Measurements from ENCODE around the gene PDP2. TPM values are rescaled to one million over a fixed set of nuclear protein-coding genes. Genes with fewer than 3 reads are reported as not detected.

Gene PDP2
- polyA plus RNA-seq, 1 donor from 2014 or later, result 4.2 TPM

DNA sequence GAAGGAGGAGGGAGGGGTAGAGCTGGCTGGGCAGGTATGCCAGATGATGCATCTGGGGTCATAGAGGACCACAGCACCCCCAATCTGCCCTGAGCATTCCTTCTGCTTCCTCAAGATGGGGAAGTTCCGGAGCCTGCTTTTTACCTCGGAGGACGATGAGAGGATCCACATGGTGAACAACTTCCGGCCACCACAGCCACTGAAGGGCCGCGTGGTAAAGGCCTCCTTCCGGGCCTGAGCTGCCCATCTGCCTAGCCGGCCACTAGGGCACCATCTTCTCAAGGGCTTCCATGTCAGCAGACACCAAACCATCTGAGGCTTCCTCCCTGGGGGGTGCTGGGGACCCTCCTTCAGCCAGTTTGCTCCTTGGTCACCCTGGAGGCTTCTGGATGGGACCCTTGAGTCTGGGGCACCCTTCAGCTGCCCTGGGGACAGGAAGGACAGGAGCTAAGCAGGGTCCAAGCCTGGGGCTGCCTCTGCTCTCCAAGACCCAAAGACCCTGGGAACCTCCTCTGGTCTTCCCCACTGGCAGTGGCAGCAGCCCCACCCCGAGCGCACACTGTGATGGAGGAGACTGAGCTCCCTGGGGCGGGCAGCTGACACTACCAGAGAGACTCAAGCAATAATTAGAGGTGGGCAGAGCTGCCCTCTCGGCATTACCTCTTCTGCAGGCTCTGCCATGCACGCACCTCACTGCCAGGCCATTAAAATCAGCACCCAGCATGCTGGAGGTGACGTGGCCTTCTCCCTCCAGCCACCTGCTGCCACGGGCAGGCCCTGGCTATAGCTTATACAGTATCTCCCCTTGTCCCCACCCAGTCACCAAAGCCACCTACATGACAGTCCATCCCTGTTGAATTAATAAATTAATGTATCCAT is 26.8 kb upstream of the PDP2 start:
- Histone ChIP-seq H3K9me3 (ENCODE audit: low read length) (no peaks in the 10 kb centered on the region), H3K27ac (ENCODE audit: low read length) (no peak overlapping the region), H3F3A (ENCODE audit: insufficient read depth, low read length, poor library complexity, severe bottlenecking) (no peaks in the 10 kb centered on the region), H3K36me3 (ENCODE audit: insufficient read depth, low read length) (no peaks in the 10 kb centered on the region), H3K4me3 (ENCODE audit: low read length) (no peak overlapping the region), H4K20me1 (ENCODE audit: insufficient read depth) (no peaks in the 10 kb centered on the region), H3K27me3 (ENCODE audit: insufficient read depth, low read depth, low read length) (no peaks in the 10 kb centered on the region), H3K79me2 (replicated peaks; ENCODE audit: insufficient read depth, low read length) (no peaks in the 10 kb centered on the region), H2AFZ (ENCODE audit: low read depth, low read length) (no peak overlapping the region), H3K9me2 (ENCODE audit: insufficient read depth, low read length) (no peaks in the 10 kb centered on the region), H3K9ac (ENCODE audit: low read length) (no peak overlapping the region), H3K4me2 (ENCODE audit: low read length) (no peak overlapping the region)
- TF ChIP-seq POLR2AphosphoS5 (IDR thresholded peaks at IDR 0.05) (no peak), EZH2 (IDR thresholded peaks at IDR 0.05; ENCODE audit: borderline replicate concordance, insufficient read depth, low read length, poor library complexity, severe bottlenecking) (no peak), SMC3 (conservative IDR thresholded peaks at IDR 0.05; ENCODE audit: poor library complexity) (no peak), EP300 (conservative IDR thresholded peaks at IDR 0.05; ENCODE audit: poor library complexity, severe bottlenecking) (no peak), RAD21 (conservative IDR thresholded peaks at IDR 0.05) (no peak), MXI1 (conservative IDR thresholded peaks at IDR 0.05; ENCODE audit: poor library complexity, severe bottlenecking) (no peak), TAF1 (IDR thresholded peaks at IDR 0.05; ENCODE audit: low read depth) (no peak)
- TF ChIP-seq, protein P1, sequence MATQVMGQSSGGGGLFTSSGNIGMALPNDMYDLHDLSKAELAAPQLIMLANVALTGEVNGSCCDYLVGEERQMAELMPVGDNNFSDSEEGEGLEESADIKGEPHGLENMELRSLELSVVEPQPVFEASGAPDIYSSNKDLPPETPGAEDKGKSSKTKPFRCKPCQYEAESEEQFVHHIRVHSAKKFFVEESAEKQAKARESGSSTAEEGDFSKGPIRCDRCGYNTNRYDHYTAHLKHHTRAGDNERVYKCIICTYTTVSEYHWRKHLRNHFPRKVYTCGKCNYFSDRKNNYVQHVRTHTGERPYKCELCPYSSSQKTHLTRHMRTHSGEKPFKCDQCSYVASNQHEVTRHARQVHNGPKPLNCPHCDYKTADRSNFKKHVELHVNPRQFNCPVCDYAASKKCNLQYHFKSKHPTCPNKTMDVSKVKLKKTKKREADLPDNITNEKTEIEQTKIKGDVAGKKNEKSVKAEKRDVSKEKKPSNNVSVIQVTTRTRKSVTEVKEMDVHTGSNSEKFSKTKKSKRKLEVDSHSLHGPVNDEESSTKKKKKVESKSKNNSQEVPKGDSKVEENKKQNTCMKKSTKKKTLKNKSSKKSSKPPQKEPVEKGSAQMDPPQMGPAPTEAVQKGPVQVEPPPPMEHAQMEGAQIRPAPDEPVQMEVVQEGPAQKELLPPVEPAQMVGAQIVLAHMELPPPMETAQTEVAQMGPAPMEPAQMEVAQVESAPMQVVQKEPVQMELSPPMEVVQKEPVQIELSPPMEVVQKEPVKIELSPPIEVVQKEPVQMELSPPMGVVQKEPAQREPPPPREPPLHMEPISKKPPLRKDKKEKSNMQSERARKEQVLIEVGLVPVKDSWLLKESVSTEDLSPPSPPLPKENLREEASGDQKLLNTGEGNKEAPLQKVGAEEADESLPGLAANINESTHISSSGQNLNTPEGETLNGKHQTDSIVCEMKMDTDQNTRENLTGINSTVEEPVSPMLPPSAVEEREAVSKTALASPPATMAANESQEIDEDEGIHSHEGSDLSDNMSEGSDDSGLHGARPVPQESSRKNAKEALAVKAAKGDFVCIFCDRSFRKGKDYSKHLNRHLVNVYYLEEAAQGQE (IDR thresholded peaks at IDR 0.05; ENCODE audit: borderline replicate concordance), result no peak
- TF ChIP-seq, protein P2, sequence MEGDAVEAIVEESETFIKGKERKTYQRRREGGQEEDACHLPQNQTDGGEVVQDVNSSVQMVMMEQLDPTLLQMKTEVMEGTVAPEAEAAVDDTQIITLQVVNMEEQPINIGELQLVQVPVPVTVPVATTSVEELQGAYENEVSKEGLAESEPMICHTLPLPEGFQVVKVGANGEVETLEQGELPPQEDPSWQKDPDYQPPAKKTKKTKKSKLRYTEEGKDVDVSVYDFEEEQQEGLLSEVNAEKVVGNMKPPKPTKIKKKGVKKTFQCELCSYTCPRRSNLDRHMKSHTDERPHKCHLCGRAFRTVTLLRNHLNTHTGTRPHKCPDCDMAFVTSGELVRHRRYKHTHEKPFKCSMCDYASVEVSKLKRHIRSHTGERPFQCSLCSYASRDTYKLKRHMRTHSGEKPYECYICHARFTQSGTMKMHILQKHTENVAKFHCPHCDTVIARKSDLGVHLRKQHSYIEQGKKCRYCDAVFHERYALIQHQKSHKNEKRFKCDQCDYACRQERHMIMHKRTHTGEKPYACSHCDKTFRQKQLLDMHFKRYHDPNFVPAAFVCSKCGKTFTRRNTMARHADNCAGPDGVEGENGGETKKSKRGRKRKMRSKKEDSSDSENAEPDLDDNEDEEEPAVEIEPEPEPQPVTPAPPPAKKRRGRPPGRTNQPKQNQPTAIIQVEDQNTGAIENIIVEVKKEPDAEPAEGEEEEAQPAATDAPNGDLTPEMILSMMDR (IDR thresholded peaks at IDR 0.05; ENCODE audit: poor library complexity, severe bottlenecking), result no peak

DNA sequence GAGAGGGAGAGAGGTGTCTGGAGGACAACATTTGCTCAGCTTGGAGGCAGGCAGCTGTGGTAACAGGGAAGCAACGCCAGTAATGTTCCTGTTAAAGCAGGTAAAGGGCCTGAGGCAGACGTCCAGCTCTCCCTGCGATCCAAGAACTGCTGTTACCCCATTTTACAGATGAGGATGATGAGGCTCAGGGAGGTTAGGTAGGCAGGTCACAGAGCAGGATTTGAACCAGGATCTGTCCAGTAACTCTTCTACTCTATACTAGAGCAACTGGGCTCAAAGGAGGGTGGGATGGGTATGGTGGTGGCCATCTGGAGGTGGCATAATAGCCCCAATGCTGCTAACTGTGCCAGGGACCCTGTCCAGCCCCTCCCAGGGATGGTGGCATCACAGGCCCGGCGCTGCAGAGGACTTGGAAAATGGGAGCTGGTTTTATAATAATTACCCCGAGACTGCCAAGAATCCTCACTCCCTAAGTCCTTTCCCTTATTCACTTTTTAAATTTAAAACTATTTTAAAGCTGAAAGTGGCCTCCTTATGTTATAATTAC is 24.1 kb upstream of the PDP2 start:
- Histone ChIP-seq H4K20me1 (ENCODE audit: insufficient read depth) (no peaks in the 10 kb centered on the region), H3K4me3 (ENCODE audit: low read length) (no peak overlapping the region), H3F3A (ENCODE audit: insufficient read depth, low read length, poor library complexity, severe bottlenecking) (no peaks in the 10 kb centered on the region), H3K9me3 (ENCODE audit: low read length) (no peaks in the 10 kb centered on the region), H3K9me2 (ENCODE audit: insufficient read depth, low read length) (no peaks in the 10 kb centered on the region), H3K27me3 (ENCODE audit: insufficient read depth, low read depth, low read length) (no peaks in the 10 kb centered on the region), H3K27ac (ENCODE audit: low read length) (no peak overlapping the region), H3K79me2 (replicated peaks; ENCODE audit: insufficient read depth, low read length) (no peaks in the 10 kb centered on the region), H3K9ac (ENCODE audit: low read length) (no peak overlapping the region), H3K4me2 (ENCODE audit: low read length) (no peak overlapping the region), H3K36me3 (ENCODE audit: insufficient read depth, low read length) (no peaks in the 10 kb centered on the region), H2AFZ (ENCODE audit: low read depth, low read length) (no peak overlapping the region)
- TF ChIP-seq, protein P2 (IDR thresholded peaks at IDR 0.05; ENCODE audit: poor library complexity, severe bottlenecking), result no peak
- TF ChIP-seq POLR2AphosphoS5 (IDR thresholded peaks at IDR 0.05) (no peak), RAD21 (conservative IDR thresholded peaks at IDR 0.05) (no peak), TAF1 (IDR thresholded peaks at IDR 0.05; ENCODE audit: low read depth) (no peak), EZH2 (IDR thresholded peaks at IDR 0.05; ENCODE audit: borderline replicate concordance, insufficient read depth, low read length, poor library complexity, severe bottlenecking) (no peak), EP300 (conservative IDR thresholded peaks at IDR 0.05; ENCODE audit: poor library complexity, severe bottlenecking) (no peak)
- TF ChIP-seq, protein P1 (IDR thresholded peaks at IDR 0.05; ENCODE audit: borderline replicate concordance), result no peak
